Bronchial epithelial cell (primary cell): ENCODE results near the gene SGO1. TPM values are rescaled to one million over a fixed set of nuclear protein-coding genes. Genes with fewer than 3 reads are reported as not detected.

ENCODE experiments used
- DNase-seq: peaks from one replicate; pipeline ENCODE4 v3.0.0-alpha.2; 2010; ENCODE audit warnings: low read depth
- FAIRE-seq: peaks from 2 replicates; lab custom pipeline; 2011; peaks lifted over from hg19 to GRCh38; lab: Jason Lieb, UNC
- H3K27me3 ChIP-seq: 2 replicates; pipeline ENCODE4 v1.5.1; 2011; ENCODE audit warnings: low read length; ENCODE audit not compliant: control insufficient read depth, insufficient read depth
- H3K36me3 ChIP-seq: 2 replicates; pipeline ENCODE4 v1.5.1; 2011; ENCODE audit warnings: low read length; ENCODE audit not compliant: control insufficient read depth, insufficient read depth
- H3K4me3 ChIP-seq: 2 replicates; pipeline ENCODE4 v1.5.1; 2011; ENCODE audit warnings: mild to moderate bottlenecking, low read depth, low read length, control low read depth
- total RNA-seq: library from RNA; depleted of rRNA; stranded (reverse); fragments of >200 nt; gene quantifications from 2 replicates; pipeline ENCODE4 v1.2.1, GENCODE V29; 2014
- TF ChIP-seq, protein P1 (sequence below): IDR thresholded peaks from 2 replicates; pipeline ENCODE4 v1.5.1; 2011; ENCODE audit warnings: mild to moderate bottlenecking, moderate library complexity, low read length, control low read depth, inconsistent platforms; ENCODE audit not compliant: insufficient read depth, severe bottlenecking

SGO1 gene
- total RNA-seq, 1 donor from 2014 or later: under 0.01 TPM

GRCh38 chr3:20194793-20195460 is 8.9 kb upstream of the SGO1 start:
- no peaks in the 10 kb centered on the region for H3K27me3 ChIP-seq
- TF ChIP-seq, protein P1, sequence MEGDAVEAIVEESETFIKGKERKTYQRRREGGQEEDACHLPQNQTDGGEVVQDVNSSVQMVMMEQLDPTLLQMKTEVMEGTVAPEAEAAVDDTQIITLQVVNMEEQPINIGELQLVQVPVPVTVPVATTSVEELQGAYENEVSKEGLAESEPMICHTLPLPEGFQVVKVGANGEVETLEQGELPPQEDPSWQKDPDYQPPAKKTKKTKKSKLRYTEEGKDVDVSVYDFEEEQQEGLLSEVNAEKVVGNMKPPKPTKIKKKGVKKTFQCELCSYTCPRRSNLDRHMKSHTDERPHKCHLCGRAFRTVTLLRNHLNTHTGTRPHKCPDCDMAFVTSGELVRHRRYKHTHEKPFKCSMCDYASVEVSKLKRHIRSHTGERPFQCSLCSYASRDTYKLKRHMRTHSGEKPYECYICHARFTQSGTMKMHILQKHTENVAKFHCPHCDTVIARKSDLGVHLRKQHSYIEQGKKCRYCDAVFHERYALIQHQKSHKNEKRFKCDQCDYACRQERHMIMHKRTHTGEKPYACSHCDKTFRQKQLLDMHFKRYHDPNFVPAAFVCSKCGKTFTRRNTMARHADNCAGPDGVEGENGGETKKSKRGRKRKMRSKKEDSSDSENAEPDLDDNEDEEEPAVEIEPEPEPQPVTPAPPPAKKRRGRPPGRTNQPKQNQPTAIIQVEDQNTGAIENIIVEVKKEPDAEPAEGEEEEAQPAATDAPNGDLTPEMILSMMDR: no peak
- DNase-seq (no peak), FAIRE-seq (no peak)
- H3K4me3 ChIP-seq: no peak overlapping the region
- H3K36me3 ChIP-seq: no peaks in the 10 kb centered on the region

DNA sequence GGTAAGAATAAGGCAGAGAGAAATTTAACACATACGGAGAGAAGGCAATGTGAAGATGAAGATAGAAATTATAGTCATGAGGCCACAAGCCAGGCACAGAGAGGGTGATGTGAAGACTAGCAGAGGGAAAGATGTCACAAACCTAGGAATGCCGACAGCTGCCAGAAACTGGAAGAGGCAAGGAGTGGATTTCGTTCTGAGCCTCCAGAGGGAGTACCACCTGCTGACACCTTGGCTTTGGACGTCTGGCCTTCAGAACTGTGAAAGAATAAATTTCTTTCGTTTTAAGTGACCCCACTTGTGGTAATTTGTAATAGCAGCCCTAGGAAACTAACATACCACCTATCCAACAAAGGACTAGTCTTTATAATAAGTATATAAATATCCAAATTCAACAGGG is 5.0 kb upstream of the SGO1 start:
- Histone ChIP-seq H3K36me3 (no peaks in the 10 kb centered on the region), H3K27me3 (no peaks in the 10 kb centered on the region), H3K4me3 (no peak overlapping the region)
- DNase-seq: no peak
- no peak for FAIRE-seq
- TF ChIP-seq, protein P1: no peak

- peak overlapping the region; percentile 79 for H3K4me3 ChIP-seq
- no peaks in the 10 kb centered on the region for H3K27me3 ChIP-seq
- no peaks in the 10 kb centered on the region for H3K36me3 ChIP-seq
- FAIRE-seq: no peak
- TF ChIP-seq, protein P1: no peak
- no peak for DNase-seq
These were observed 596 bp upstream of the SGO1 start for GRCh38 chr3:20186600-20187004.

DNA sequence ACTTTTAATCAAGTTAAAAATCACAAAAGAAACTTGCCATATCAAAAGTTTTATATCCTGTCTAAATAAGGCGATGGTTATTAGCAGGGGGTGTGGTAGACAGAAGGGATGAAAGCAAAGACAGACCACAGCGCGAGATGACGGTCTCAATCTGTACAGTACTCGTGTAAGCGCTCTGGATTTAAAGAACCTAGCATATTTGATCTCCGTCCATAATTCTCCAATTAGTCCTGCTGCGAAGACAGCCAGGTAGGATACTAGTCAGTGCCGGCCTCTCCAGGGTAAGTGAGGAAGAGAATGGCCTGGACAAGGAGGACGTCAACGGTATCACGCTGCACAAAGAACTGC is 701 bp downstream of the SGO1 start:
- DNase-seq (peak; percentile 22), FAIRE-seq (no peak)
- Histone ChIP-seq H3K36me3 (no peaks in the 10 kb centered on the region), H3K27me3 (no peaks in the 10 kb centered on the region), H3K4me3 (peak overlapping the region; percentile 79)
- TF ChIP-seq, protein P1: no peak

DNA sequence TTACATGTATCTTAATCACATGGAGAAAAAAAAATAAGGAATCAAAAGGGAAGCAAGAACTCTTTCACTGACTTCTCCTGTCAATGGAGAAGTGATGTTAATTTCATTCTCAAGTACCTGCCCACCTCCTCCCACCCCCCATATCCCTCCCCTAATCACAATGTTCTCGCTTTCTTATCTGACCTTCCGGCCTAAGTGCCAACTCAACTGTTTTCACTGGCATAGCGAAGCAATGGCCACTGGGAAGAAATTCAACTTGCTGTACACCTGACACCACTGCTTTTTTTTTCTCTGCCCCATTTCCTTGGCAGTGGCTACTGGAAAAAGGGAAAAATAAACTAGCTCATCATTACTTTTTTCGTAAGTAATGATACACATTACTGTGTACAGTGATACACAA is 3.8 kb downstream of the SGO1 start:
- no peak overlapping the region for H3K4me3 ChIP-seq
- FAIRE-seq: no peak
- no peaks in the 10 kb centered on the region for H3K27me3 ChIP-seq
- TF ChIP-seq, protein P1: no peak
- no peaks in the 10 kb centered on the region for H3K36me3 ChIP-seq
- DNase-seq: no peak

DNA sequence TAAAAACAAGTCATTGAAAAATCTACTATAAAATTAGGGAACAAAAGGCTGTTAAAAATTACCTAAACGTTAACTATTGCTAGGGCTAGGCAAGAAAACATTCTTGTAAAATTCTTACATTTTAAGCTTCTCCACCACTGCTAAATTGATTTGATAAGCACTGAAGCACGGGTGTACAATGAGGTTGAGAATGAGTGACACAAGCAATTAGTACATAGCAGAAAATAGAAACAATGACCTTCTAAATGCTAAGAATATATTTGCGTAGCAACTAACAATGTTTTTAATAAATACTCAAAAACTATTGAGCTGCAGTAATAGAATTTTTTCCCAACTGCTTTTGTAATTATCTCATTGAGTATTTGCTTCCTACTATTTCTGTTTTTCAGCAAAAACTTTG is 4.7 kb downstream of the SGO1 start:
- no peaks in the 10 kb centered on the region for H3K36me3 ChIP-seq
- no peaks in the 10 kb centered on the region for H3K27me3 ChIP-seq
- DNase-seq (no peak), FAIRE-seq (no peak)
- TF ChIP-seq, protein P1: no peak
- no peak overlapping the region for H3K4me3 ChIP-seq
